NT2/D1 (cell line): Measurements from ENCODE around the gene ARHGEF10L.

Source experiments
- DNase-seq: peaks from one replicate; pipeline ENCODE4 v3.0.0-alpha.2; 2011; ENCODE audit warnings: low read depth, low spot score
- H3K27me3 ChIP-seq: 2 replicates; pipeline ENCODE4 v1.6.0; 2011; ENCODE audit warnings: mild to moderate bottlenecking; ENCODE audit not compliant: insufficient read length, insufficient read depth
- H3K36me3 ChIP-seq: 2 replicates; pipeline ENCODE4 v1.6.1; 2011; ENCODE audit warnings: mild to moderate bottlenecking, low read length, mixed read lengths; ENCODE audit not compliant: insufficient read depth, insufficient read length
- H3K4me1 ChIP-seq: 2 replicates; pipeline ENCODE4 v1.5.1; 2011; ENCODE audit not compliant: insufficient read depth, insufficient read length
- H3K4me3 ChIP-seq: 2 replicates; pipeline ENCODE4 v1.5.1; 2011; ENCODE audit warnings: low read depth; ENCODE audit not compliant: insufficient read length
- H3K9ac ChIP-seq: 2 replicates; pipeline ENCODE4 v1.6.0; 2011; ENCODE audit warnings: low read depth; ENCODE audit not compliant: insufficient read length
- H3K9me3 ChIP-seq: 2 replicates; pipeline ENCODE4 v1.5.1; 2011; ENCODE audit warnings: mild to moderate bottlenecking, low read length; ENCODE audit not compliant: insufficient read depth
- SUZ12 ChIP-seq: IDR thresholded peaks from 2 replicates; pipeline ENCODE4 v1.6.1; 2011; ENCODE audit not compliant: insufficient read length, insufficient read depth; ENCODE audit errors: extremely low read depth
- YY1 ChIP-seq: IDR thresholded peaks from 2 replicates; pipeline ENCODE4 v1.6.1; 2011; ENCODE audit not compliant: insufficient read length, insufficient read depth
- ZNF274 ChIP-seq: IDR thresholded peaks from 2 replicates; pipeline ENCODE4 v1.6.1; 2011; ENCODE audit warnings: mild to moderate bottlenecking, low read depth, low read length

Gene ARHGEF10L

DNA sequence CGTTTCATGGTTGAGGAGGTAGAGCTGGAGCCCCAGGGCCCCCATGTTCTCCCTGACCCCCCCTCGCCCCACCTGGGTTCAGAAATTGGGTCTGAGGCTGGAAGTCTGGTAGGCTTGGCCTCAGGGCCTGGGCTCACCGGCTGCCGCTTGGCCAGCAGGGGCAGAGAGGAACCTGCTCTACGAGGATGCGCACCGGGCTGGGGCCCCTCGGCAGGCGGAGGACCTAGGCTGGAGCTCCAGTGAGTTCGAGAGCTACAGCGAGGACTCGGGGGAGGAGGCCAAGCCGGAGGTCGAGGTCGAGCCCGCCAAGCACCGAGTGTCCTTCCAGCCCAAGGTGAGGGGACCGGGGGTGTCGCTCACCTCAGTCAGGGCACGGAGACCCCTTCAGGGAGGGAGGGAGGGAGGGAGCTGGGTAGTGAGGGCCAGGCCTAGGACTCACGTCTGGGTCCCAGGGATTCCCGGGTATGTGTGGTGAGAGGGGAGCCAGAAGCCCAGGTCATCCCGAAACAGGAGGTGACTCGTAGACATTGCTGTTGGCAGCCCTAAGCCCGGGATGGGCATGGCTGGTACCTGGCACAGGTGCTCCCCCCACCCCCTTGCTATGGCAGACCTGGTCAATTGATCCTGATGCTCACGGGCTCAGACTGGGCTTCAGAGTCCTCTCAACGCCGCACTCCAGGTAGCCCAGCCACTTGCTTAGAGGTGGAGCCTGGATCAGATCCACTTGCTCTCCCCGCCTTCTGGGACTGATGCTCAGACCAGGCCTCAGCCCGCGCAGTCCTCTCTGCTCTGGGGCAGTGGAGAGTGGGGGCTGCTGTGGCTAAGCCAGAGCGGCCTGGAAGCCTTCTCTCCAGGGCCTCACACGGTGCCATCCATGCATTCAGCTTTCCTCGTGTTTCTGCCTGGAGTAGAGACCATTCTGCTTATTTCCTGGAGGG is 68.4 kb downstream of the ARHGEF10L start:
- TF ChIP-seq YY1 (no peak), SUZ12 (no peak), ZNF274 (no peak)
- peaks cover 53% of the 10 kb centered on the region for H3K36me3 ChIP-seq
- H3K4me3 ChIP-seq: no peak overlapping the region
- peaks cover 8% of the 10 kb centered on the region for H3K4me1 ChIP-seq
- H3K9ac ChIP-seq: no peak overlapping the region
- no peak for DNase-seq
- no peaks in the 10 kb centered on the region for H3K27me3 ChIP-seq
- H3K9me3 ChIP-seq: no peaks in the 10 kb centered on the region

GRCh38 chr1:17609529-17609928 is 70.0 kb downstream of the ARHGEF10L start:
- peaks cover 55% of the 10 kb centered on the region for H3K36me3 ChIP-seq
- H3K4me1 ChIP-seq: peaks cover 2% of the 10 kb centered on the region

GRCh38 chr1:17610085-17610484 is 70.6 kb downstream of the ARHGEF10L start:
- Histone ChIP-seq H3K36me3 (peaks cover 50% of the 10 kb centered on the region), H3K9ac (no peak overlapping the region), H3K4me3 (no peak overlapping the region), H3K4me1 (peaks cover 2% of the 10 kb centered on the region), H3K27me3 (no peaks in the 10 kb centered on the region), H3K9me3 (no peaks in the 10 kb centered on the region)
- no peak for DNase-seq
- TF ChIP-seq SUZ12: no peak
- no peak for TF ChIP-seq ZNF274
- no peak for TF ChIP-seq YY1

More at GRCh38 chr1:17609529-17609928, 70.0 kb downstream of the ARHGEF10L start:
- no peak for DNase-seq
- no peaks in the 10 kb centered on the region for H3K9me3 ChIP-seq
- H3K4me3 ChIP-seq: no peak overlapping the region
- no peak for TF ChIP-seq ZNF274
- TF ChIP-seq YY1: no peak
- TF ChIP-seq SUZ12: no peak
- no peak overlapping the region for H3K9ac ChIP-seq
- H3K27me3 ChIP-seq: no peaks in the 10 kb centered on the region

GRCh38 chr1:17610713-17611112 is 71.2 kb downstream of the ARHGEF10L start:
- no peaks in the 10 kb centered on the region for H3K27me3 ChIP-seq
- no peak for DNase-seq
- TF ChIP-seq SUZ12 (no peak), ZNF274 (no peak), YY1 (no peak)
- peaks cover 44% of the 10 kb centered on the region for H3K36me3 ChIP-seq
- no peak overlapping the region for H3K4me3 ChIP-seq
- H3K9me3 ChIP-seq: no peaks in the 10 kb centered on the region
- no peak overlapping the region for H3K9ac ChIP-seq
- peaks cover 2% of the 10 kb centered on the region for H3K4me1 ChIP-seq

- Histone ChIP-seq H3K36me3 (peaks cover 47% of the 10 kb centered on the region), H3K4me1 (peaks cover 2% of the 10 kb centered on the region), H3K9ac (no peak overlapping the region), H3K4me3 (no peak overlapping the region), H3K9me3 (no peaks in the 10 kb centered on the region), H3K27me3 (no peaks in the 10 kb centered on the region)
- TF ChIP-seq ZNF274: no peak
- no peak for TF ChIP-seq SUZ12
- no peak for TF ChIP-seq YY1
- DNase-seq: no peak
Measured at GRCh38 chr1:17611991-17612390, 72.5 kb downstream of the ARHGEF10L start.

GRCh38 chr1:17612831-17613230 is 73.3 kb downstream of the ARHGEF10L start:
- no peak for DNase-seq
- Histone ChIP-seq H3K9me3 (no peaks in the 10 kb centered on the region), H3K4me1 (peaks cover 2% of the 10 kb centered on the region), H3K9ac (no peak overlapping the region), H3K27me3 (no peaks in the 10 kb centered on the region), H3K36me3 (peaks cover 48% of the 10 kb centered on the region), H3K4me3 (no peak overlapping the region)
- no peak for TF ChIP-seq ZNF274
- no peak for TF ChIP-seq YY1
- no peak for TF ChIP-seq SUZ12

DNA sequence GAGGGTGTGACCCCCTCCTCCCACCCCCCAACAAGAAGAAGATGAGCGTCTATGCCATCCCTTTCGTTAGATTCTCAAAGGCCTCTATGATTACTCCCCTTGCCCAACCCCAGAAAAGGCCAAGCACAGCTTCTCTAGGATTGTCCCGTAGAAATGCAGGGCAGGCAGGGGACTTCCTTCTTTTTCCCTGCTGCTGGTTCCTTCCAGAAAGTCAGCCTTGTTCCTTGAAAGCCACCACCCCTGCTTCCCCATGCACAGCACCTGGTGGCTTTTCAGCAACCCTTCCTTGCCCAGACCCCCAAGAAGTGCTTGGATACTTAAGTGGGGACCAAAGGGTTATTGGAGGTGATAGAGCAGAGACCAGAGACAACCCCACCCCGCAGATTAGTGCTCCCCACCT is 75.1 kb downstream of the ARHGEF10L start:
- Histone ChIP-seq H3K4me1 (peaks cover 2% of the 10 kb centered on the region), H3K27me3 (no peaks in the 10 kb centered on the region), H3K4me3 (no peak overlapping the region), H3K36me3 (peaks cover 44% of the 10 kb centered on the region), H3K9me3 (no peaks in the 10 kb centered on the region), H3K9ac (no peak overlapping the region)
- TF ChIP-seq ZNF274 (no peak), SUZ12 (no peak), YY1 (no peak)
- no peak for DNase-seq
